Thoracic aorta (tissue), 2 donors: Measurements from ENCODE around the gene DDX24. TPM values are rescaled to one million over a fixed set of nuclear protein-coding genes. Genes with fewer than 3 reads are reported as not detected.

ENCODE experiments used
- ATAC-seq: fragments of 150-250 bp; one replicate; pipeline ENCODE4 v1.8.0; 2017; ENCODE audit warnings: low read depth; ENCODE audit not compliant: insufficient number of reproducible peaks, low FRiP score
- DNase-seq: peaks from one replicate; pipeline ENCODE4 v3.0.0-alpha.2; 2020; ENCODE audit warnings: low spot score
- H3K27ac ChIP-seq, 2 donors: fragments of 200-600 bp; sonication (generic); 1 replicate in 1 of 2; 2 replicates in 1 of 2; pipeline ENCODE4 v1.5.1; 2016; ENCODE audit warnings: mild to moderate bottlenecking in 2 of 2, moderate library complexity in 2 of 2
- H3K27me3 ChIP-seq: fragments of 200-600 bp; sonication (generic); replicated peaks from 2 replicates; pipeline ENCODE4 v1.6.0; 2016; ENCODE audit warnings: mild to moderate bottlenecking; ENCODE audit not compliant: insufficient read depth
- H3K36me3 ChIP-seq: fragments of 200-600 bp; sonication (generic); one replicate; pipeline ENCODE4 v1.5.1; 2016
- H3K4me1 ChIP-seq, 2 donors: fragments of 200-600 bp; sonication (generic); 1 replicate in 1 of 2; 2 replicates in 1 of 2; pipeline versions ENCODE4 v1.5.1 to v1.6.0; 2016; ENCODE audit warnings: low read depth in 2 of 2, mild to moderate bottlenecking in 1 of 2; ENCODE audit not compliant: control insufficient read depth in 1 of 2
- H3K4me3 ChIP-seq: fragments of 200-600 bp; sonication (generic); 2 replicates; pipeline ENCODE4 v1.5.1; 2016; ENCODE audit warnings: mild to moderate bottlenecking
- H3K9me3 ChIP-seq: fragments of 200-600 bp; sonication (generic); 2 replicates; pipeline ENCODE4 v1.5.1; 2016
- total RNA-seq, 2 donors: library from RNA; depleted of rRNA; stranded (reverse); fragments of >200 nt; gene quantifications; one replicate each; pipeline versions ENCODE4 v1.1.0 to v1.2.3, GENCODE V29; 2016
- TF ChIP-seq, protein P1 (sequence below): fragments of 200-600 bp; sonication (generic); IDR thresholded peaks from one replicate; pipeline ENCODE4 v1.5.1; 2019; ENCODE audit warnings: antibody characterized with exemption

The DDX24 gene
- total RNA-seq, 2 donors from 2014 or later: 139 to 228 TPM

DNA sequence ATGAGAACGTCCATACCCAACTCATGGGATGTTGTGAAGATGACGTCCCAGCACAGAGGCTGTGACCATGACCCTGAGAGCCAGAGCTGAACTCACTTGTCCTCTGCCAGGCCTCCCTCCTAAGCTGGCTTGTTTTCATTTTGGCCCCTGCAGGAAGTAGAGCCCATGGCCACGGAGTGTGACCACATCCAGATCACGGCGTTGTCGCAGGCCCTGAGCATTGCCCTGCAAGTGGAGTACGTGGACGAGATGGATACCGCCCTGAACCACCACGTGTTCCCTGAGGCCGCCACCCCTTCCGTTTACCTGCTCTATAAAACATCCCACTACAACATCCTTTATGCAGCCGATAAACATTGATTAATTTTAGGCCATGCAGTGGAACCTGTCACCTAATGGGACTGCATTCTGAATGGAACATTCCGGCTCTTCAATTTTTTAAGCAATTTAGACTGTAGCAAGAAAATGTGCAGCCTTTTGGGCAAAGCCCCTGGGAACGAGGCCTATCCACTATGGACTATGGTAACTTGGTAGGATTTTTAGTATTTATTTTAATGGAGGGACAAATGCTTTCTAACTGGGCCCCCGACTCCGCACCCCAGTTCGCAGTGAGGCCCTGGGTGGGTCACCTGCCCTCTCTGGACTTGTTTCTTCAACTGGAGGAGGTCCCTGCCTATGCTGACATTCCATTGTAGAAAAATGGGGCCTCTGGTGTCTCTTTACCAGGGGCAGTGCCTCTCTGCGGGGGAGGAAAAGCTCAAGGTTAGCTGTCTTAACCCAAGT, 35.2 kb downstream of the DDX24 start:
- no peak overlapping the region for H3K4me3 ChIP-seq
- H3K9me3 ChIP-seq: no peaks in the 10 kb centered on the region
- DNase-seq: no peak
- H3K27me3 ChIP-seq: no peaks in the 10 kb centered on the region
- H3K4me1 ChIP-seq: peaks cover 0 to 14% of the 10 kb centered on the region in 2 donors
- peaks cover 44% of the 10 kb centered on the region for H3K36me3 ChIP-seq
- TF ChIP-seq, protein P1, sequence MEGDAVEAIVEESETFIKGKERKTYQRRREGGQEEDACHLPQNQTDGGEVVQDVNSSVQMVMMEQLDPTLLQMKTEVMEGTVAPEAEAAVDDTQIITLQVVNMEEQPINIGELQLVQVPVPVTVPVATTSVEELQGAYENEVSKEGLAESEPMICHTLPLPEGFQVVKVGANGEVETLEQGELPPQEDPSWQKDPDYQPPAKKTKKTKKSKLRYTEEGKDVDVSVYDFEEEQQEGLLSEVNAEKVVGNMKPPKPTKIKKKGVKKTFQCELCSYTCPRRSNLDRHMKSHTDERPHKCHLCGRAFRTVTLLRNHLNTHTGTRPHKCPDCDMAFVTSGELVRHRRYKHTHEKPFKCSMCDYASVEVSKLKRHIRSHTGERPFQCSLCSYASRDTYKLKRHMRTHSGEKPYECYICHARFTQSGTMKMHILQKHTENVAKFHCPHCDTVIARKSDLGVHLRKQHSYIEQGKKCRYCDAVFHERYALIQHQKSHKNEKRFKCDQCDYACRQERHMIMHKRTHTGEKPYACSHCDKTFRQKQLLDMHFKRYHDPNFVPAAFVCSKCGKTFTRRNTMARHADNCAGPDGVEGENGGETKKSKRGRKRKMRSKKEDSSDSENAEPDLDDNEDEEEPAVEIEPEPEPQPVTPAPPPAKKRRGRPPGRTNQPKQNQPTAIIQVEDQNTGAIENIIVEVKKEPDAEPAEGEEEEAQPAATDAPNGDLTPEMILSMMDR: no peak
- ATAC-seq: no peak
- no peak overlapping the region for H3K27ac ChIP-seq

DNA sequence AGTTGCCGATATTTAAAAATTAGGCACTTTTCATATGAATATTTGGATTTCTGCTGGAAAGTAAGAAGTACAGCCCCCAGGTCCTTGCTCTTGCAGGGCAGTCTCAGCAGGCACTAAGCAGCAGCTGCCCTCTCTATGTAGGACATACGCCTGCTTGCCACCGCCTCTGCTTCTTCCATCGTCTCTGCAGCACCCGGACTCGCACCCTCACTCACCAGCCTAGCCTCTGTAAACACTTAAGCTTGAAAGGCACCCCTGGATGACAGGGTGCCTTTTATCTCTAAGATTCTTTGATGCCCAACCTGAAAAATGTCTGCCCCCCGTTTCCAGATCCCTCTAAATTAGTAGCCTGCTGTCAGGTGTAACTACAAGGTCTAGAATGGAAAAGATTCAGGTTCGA, 35.9 kb downstream of the DDX24 start:
- H3K9me3 ChIP-seq: no peaks in the 10 kb centered on the region
- no peak for DNase-seq
- peaks cover 38% of the 10 kb centered on the region for H3K36me3 ChIP-seq
- no peak for ATAC-seq
- no peak overlapping the region for H3K27ac ChIP-seq
- TF ChIP-seq, protein P1: no peak
- no peak overlapping the region for H3K4me3 ChIP-seq
- H3K27me3 ChIP-seq: no peaks in the 10 kb centered on the region
- peaks cover 0 to 14% of the 10 kb centered on the region in 2 donors for H3K4me1 ChIP-seq

DNA sequence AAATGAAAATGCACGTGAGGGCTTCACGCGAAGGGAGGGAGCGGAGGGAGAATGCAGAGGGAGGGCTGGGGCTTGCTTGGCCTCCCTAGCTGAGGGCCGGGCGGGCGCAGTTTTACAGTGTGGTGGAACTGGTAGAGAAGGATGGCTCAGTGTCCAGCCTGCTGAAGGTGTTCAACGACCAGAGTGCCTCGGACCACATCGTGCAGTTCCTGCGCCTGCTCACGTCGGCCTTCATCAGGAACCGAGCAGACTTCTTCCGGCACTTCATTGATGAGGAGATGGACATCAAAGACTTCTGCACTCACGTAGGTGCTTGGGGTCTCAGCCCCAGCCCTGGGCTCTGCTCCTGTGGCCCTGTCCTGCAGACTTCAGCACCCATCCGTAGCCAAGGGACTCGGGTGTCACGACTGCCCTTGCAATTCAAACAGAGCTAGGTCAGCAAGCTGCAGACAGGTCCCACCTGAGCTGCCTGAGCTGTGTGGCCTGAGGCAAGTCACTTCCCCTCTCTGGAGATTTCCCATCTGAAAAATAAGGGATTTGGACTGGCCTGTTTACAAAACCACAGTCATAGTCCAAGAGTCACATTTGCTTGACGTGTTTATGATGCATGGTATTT, 36.4 kb downstream of the DDX24 start:
- TF ChIP-seq, protein P1: no peak
- Histone ChIP-seq H3K36me3 (peaks cover 32% of the 10 kb centered on the region), H3K4me3 (no peak overlapping the region), H3K4me1 (peaks cover 0 to 14% of the 10 kb centered on the region in 2 donors), H3K27ac (no peak overlapping the region), H3K9me3 (no peaks in the 10 kb centered on the region), H3K27me3 (no peaks in the 10 kb centered on the region)
- DNase-seq (no peak), ATAC-seq (no peak)

DNA sequence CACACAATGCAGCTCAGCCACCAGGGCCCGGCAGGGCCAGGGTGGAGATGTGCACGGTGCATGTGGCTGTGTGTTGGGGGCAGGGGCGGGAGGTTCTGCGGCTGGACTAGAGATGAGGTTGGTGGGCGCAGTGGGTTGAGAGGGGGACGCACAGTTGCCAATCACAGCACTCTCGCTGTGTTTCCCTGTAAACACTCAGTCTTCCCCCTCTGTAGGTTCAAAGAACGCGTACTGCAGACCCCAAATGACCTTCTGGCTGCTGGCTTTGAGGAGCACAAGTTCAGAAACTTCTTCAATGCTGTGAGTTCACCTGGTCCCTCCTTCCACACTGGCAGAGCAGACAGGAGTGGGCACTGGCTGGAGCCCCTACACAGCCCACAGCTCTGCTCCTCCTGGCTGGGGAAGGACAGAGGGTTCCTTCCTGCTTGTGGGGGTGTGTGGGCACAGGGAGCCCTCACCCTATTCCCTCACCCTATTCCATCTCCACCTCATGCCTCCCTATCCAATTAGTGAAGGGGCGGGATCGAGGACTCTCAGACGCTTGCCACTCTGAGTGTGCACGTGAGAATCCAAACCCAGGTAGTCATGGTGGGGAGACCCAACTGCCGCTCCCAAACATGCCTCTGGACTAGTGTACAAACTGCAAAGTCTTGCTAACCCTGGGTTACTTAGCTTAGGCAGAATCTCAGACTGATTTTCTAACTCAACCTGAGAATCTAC, 37.1 kb downstream of the DDX24 start:
- no peak overlapping the region for H3K4me3 ChIP-seq
- H3K27ac ChIP-seq: no peak overlapping the region
- DNase-seq (no peak), ATAC-seq (no peak)
- peaks cover 0 to 14% of the 10 kb centered on the region in 2 donors for H3K4me1 ChIP-seq
- no peaks in the 10 kb centered on the region for H3K9me3 ChIP-seq
- TF ChIP-seq, protein P1: no peak
- H3K27me3 ChIP-seq: no peaks in the 10 kb centered on the region
- peaks cover 26% of the 10 kb centered on the region for H3K36me3 ChIP-seq
